ENCODE data around the gene CDK5RAP1. TPM values are rescaled to one million over a fixed set of nuclear protein-coding genes. Genes with fewer than 3 reads are reported as not detected.

CDK5RAP1 gene
- total and polyA plus RNA-seq, 4 donors = 11.3 to 22.1 (median 14.8) TPM

- H3K27ac ChIP-seq (ENCODE audit: low read depth in 1 of 2, low read length in 2 of 2) = no peak overlapping the region
- peaks cover 0 to 2% (median under 1%) of the 10 kb centered on the region in 4 donors for H3K4me1 ChIP-seq (ENCODE audit: control insufficient read depth in 4 of 4, insufficient read depth in 4 of 4, low read length in 3 of 4)
- TF ChIP-seq YY1 (IDR thresholded peaks at IDR 0.05) (no peak), REST (IDR thresholded peaks at IDR 0.05) (no peak), RXRA (IDR thresholded peaks at IDR 0.05) (no peak), EGR1 (IDR thresholded peaks at IDR 0.05; ENCODE audit: low read depth in 2 of 2) (no peak), SP1 (IDR thresholded peaks at IDR 0.05) (no peak), FOXA2 (IDR thresholded peaks at IDR 0.05) (no peak), NR2F2 (IDR thresholded peaks at IDR 0.05) (no peak), HNF4G (IDR thresholded peaks at IDR 0.05) (no peak), ZBTB33 (IDR thresholded peaks at IDR 0.05) (no peak), HNF4A (conservative IDR thresholded peaks at IDR 0.05) (no peak), RAD21 (IDR thresholded peaks at IDR 0.05) (no peak), JUND (IDR thresholded peaks at IDR 0.05) (no peak)
- H3K4me3 ChIP-seq (ENCODE audit: low read depth in 1 of 3, low read length in 3 of 3) = no peak overlapping the region
- H3K36me3 ChIP-seq (ENCODE audit: control insufficient read depth in 4 of 4, insufficient read depth in 3 of 4, low read depth in 1 of 4, low read length in 3 of 4) = peaks cover 4 to 28% (median 7%) of the 10 kb centered on the region in 4 donors
- no peak overlapping the region for H3K9ac ChIP-seq (ENCODE audit: low read depth in 1 of 2, low read length in 2 of 2)
- no peaks in the 10 kb centered on the region for H3K27me3 ChIP-seq (ENCODE audit: control insufficient read depth in 4 of 4, insufficient read depth in 4 of 4, low read length in 3 of 4)
- WGBS = 93% methylated on average over 1 of the region's 1 CpG
- DNase-seq (ENCODE audit: low spot score) = no peak
- no peaks in the 10 kb centered on the region for H3K9me3 ChIP-seq (ENCODE audit: control insufficient read depth in 4 of 4, low read length in 3 of 4)
Measured at GRCh38 chr20:33407251-33407650, 5.9 kb upstream of the CDK5RAP1 start.

- Histone ChIP-seq H3K9me3 (ENCODE audit: control insufficient read depth in 4 of 4, low read length in 3 of 4) (no peaks in the 10 kb centered on the region), H3K4me3 (ENCODE audit: low read depth in 1 of 3, low read length in 3 of 3) (no peak overlapping the region), H3K36me3 (ENCODE audit: control insufficient read depth in 4 of 4, insufficient read depth in 3 of 4, low read depth in 1 of 4, low read length in 3 of 4) (peaks cover 4 to 18% (median 5%) of the 10 kb centered on the region in 4 donors), H3K9ac (ENCODE audit: low read depth in 1 of 2, low read length in 2 of 2) (no peak overlapping the region), H3K4me1 (ENCODE audit: control insufficient read depth in 4 of 4, insufficient read depth in 4 of 4, low read length in 3 of 4) (peaks cover 5 to 23% (median 19%) of the 10 kb centered on the region in 4 donors), H3K27ac (ENCODE audit: low read depth in 1 of 2, low read length in 2 of 2) (no peak overlapping the region), H3K27me3 (ENCODE audit: control insufficient read depth in 4 of 4, insufficient read depth in 4 of 4, low read length in 3 of 4) (no peaks in the 10 kb centered on the region)
- no peak for TF ChIP-seq JUND (IDR thresholded peaks at IDR 0.05)
- TF ChIP-seq EGR1 (IDR thresholded peaks at IDR 0.05; ENCODE audit: low read depth in 2 of 2) = no peak
- TF ChIP-seq HNF4A (conservative IDR thresholded peaks at IDR 0.05) = no peak
- no peak for TF ChIP-seq FOXA1 (IDR thresholded peaks at IDR 0.05)
- TF ChIP-seq CTCF (IDR thresholded peaks at IDR 0.05; ENCODE audit: low read depth, low read length, missing input control) = no peak
- TF ChIP-seq RXRA (IDR thresholded peaks at IDR 0.05) = no peak
- no peak for TF ChIP-seq HNF4G (IDR thresholded peaks at IDR 0.05)
- TF ChIP-seq SP1 (IDR thresholded peaks at IDR 0.05) = no peak
- TF ChIP-seq RAD21 (IDR thresholded peaks at IDR 0.05) = no peak
- no peak for TF ChIP-seq NR2F2 (IDR thresholded peaks at IDR 0.05)
- no peak for TF ChIP-seq MAX (IDR thresholded peaks at IDR 0.05)
- no peak for TF ChIP-seq ATF3 (IDR thresholded peaks at IDR 0.05)
- no peak for TF ChIP-seq TAF1 (conservative IDR thresholded peaks at IDR 0.05)
- TF ChIP-seq FOXA2 (IDR thresholded peaks at IDR 0.05) = no peak
- no peak for TF ChIP-seq ZBTB33 (IDR thresholded peaks at IDR 0.05)
- TF ChIP-seq YY1 (IDR thresholded peaks at IDR 0.05) = no peak
- TF ChIP-seq GABPA (IDR thresholded peaks at IDR 0.05 in 1 of 2, conservative IDR thresholded peaks at IDR 0.05 in 1 of 2) = no peak
- WGBS = 98% methylated on average over 2 of the region's 2 CpGs
- no peak for DNase-seq (ENCODE audit: low spot score)
Measured at GRCh38 chr20:33404281-33404680, 3.0 kb upstream of the CDK5RAP1 start.

Measured in liver (tissue), 9 donors.